CD4-positive, alpha-beta memory T cell (primary cell): Measurements from ENCODE around the gene RFT1. TPM values are rescaled to one million over a fixed set of nuclear protein-coding genes. Genes with fewer than 3 reads are reported as not detected.
"Not testable (repeated sequence)": the region's sequence is repeated elsewhere in the genome, so short reads cannot be mapped to it uniquely, and the experiment has no call there.

ENCODE experiments used
- CTCF ChIA-PET: fragments of 350-600 bp; sonication (Branson Sonifier 250); formaldehyde crosslinking; loops from one replicate; lab custom pipeline; 2021; ENCODE audit warnings: inconsistent platforms; ENCODE audit not compliant: partially characterized antibody; lab: Charles Lee
- POLR2A ChIA-PET: fragments of 350-600 bp; sonication (Branson Sonifier 250); formaldehyde crosslinking; loops from one replicate; lab custom pipeline; 2021; ENCODE audit not compliant: partially characterized antibody; lab: Charles Lee
- DNase-seq, 5 donors: peaks; one replicate each; pipeline versions ENCODE4 v3.0.0 to v3.0.0-alpha.2; 2020 to 2022; ENCODE audit warnings: mixed read lengths in 1 of 5
- H3K27ac ChIP-seq: one replicate; pipeline ENCODE4 v1.7.0; 2013; ENCODE audit warnings: low read depth, low read length
- H3K27me3 ChIP-seq: 2 replicates; pipeline ENCODE4 v1.7.0; 2013; ENCODE audit warnings: mild to moderate bottlenecking, low read length, moderate library complexity; ENCODE audit not compliant: insufficient read depth
- H3K36me3 ChIP-seq: 2 replicates; pipeline ENCODE4 v1.7.0; 2013; ENCODE audit warnings: mild to moderate bottlenecking, low read length, moderate library complexity; ENCODE audit not compliant: insufficient read depth
- H3K4me1 ChIP-seq: 2 replicates; pipeline ENCODE4 v1.7.0; 2013; ENCODE audit warnings: mild to moderate bottlenecking, low read length, moderate library complexity; ENCODE audit not compliant: insufficient read depth
- H3K4me3 ChIP-seq, 2 donors: one replicate each; pipeline ENCODE4 v1.7.0; 2013; ENCODE audit warnings: low read length in 2 of 2, mild to moderate bottlenecking in 1 of 2
- H3K9me3 ChIP-seq, 2 donors: one replicate each; pipeline ENCODE4 v1.7.0; 2013; ENCODE audit warnings: low read length in 2 of 2, control low read depth in 1 of 2; ENCODE audit not compliant: control insufficient read depth in 1 of 2
- H3K27ac Mint-ChIP-seq, 7 donors: one replicate each; pipeline ENCODE4 v1.8.0; 2020 to 2021; ENCODE audit warnings: mixed read lengths in 7 of 7, mild to moderate bottlenecking in 6 of 7, inconsistent platforms in 3 of 7, moderate library complexity in 3 of 7
- H3K27me3 Mint-ChIP-seq, 2 donors: one replicate each; pipeline ENCODE4 v1.8.0; 2020 to 2021; ENCODE audit warnings: mixed read lengths in 2 of 2
- H3K36me3 Mint-ChIP-seq, 2 donors: one replicate each; pipeline ENCODE4 v1.8.0; 2020 to 2021; ENCODE audit warnings: mixed read lengths in 2 of 2, inconsistent platforms in 1 of 2, mild to moderate bottlenecking in 1 of 2
- H3K4me1 Mint-ChIP-seq, 4 donors: one replicate each; pipeline ENCODE4 v1.8.0; 2020 to 2021; ENCODE audit warnings: mixed read lengths in 4 of 4, mild to moderate bottlenecking in 1 of 4
- H3K4me3 Mint-ChIP-seq, 8 donors: one replicate each; pipeline ENCODE4 v1.8.0; 2020 to 2021; ENCODE audit warnings: mixed read lengths in 8 of 8, mild to moderate bottlenecking in 7 of 8, moderate library complexity in 6 of 8, inconsistent platforms in 3 of 8
- H3K9me3 Mint-ChIP-seq, 8 donors: one replicate each; pipeline ENCODE4 v1.8.0; 2020 to 2021; ENCODE audit warnings: mixed read lengths in 8 of 8, mild to moderate bottlenecking in 5 of 8, inconsistent platforms in 3 of 8, moderate library complexity in 1 of 8
- intact Hi-C: fragments of 100-400 bp; cut with micrococcal nuclease; formaldehyde crosslinking; loops from one replicate; pipeline ENCODE4 v1.15.1; 2023
- polyA plus RNA-seq, 2 donors: library from polyadenylated mRNA; unstranded; fragments of 300-500 nt; fragmentation: Illumina TruSeq; gene quantifications; one replicate each; pipeline ENCODE4 v1.2.3, GENCODE V29; 2021
- total RNA-seq, 2 experiments: library from RNA; stranded (reverse); gene quantifications; one replicate each; pipeline ENCODE4 v1.2.3, GENCODE V29; 2021

The RFT1 gene
- total and polyA plus RNA-seq, 4 experiments from 2014 or later = 21.2 to 28.4 (median 24.6) TPM

GRCh38 chr3:53054233-53054632, 76.0 kb downstream of the RFT1 start:
- H3K27me3 ChIP-seq, H3K9me3 Mint-ChIP-seq, H3K4me1 ChIP-seq, H3K4me3 ChIP-seq, H3K36me3 ChIP-seq, H3K36me3 Mint-ChIP-seq, H3K27ac ChIP-seq, H3K27ac Mint-ChIP-seq, H3K9me3 ChIP-seq, intact Hi-C loops, DNase-seq, H3K4me1 Mint-ChIP-seq, H3K27me3 Mint-ChIP-seq, H3K4me3 Mint-ChIP-seq: not testable (repeated sequence)
- ChIA-PET CTCF (interaction anchor here (0.7 kb wide), 1 partner anchor 47 kb away, joined by 3 read pairs; no protein-coding TSS in a partner anchor), POLR2A (interaction anchor here (1.2 kb wide), 1 partner anchor 8 kb away, joined by 4 read pairs; the partner anchor contains the start of gene SFMBT1)

- peaks cover 0 to 1% of the 10 kb centered on the region in 2 donors for H3K27me3 Mint-ChIP-seq
- no peak overlapping the region for H3K4me3 ChIP-seq
- peaks cover 0 to 2% of the 10 kb centered on the region in 2 donors for H3K36me3 Mint-ChIP-seq
- no peaks in the 10 kb centered on the region for H3K27me3 ChIP-seq
- H3K36me3 ChIP-seq = no peaks in the 10 kb centered on the region
- ChIA-PET CTCF (no interaction called here), POLR2A (no interaction called here)
- H3K4me3 Mint-ChIP-seq = no peak overlapping the region
- H3K9me3 Mint-ChIP-seq = no peaks in the 10 kb centered on the region
- no peaks in the 10 kb centered on the region for H3K9me3 ChIP-seq
- no peak overlapping the region for H3K27ac ChIP-seq
- intact Hi-C loops = no loop called here
- H3K27ac Mint-ChIP-seq = peak overlapping the region in 1 of 7 donors; percentile 24
- peaks cover 7% of the 10 kb centered on the region for H3K4me1 ChIP-seq
- DNase-seq = no peak
- H3K4me1 Mint-ChIP-seq = peaks cover 6 to 11% (median 8%) of the 10 kb centered on the region in 4 donors
These were observed 78.3 kb downstream of the RFT1 start for GRCh38 chr3:53051929-53052328.

DNA sequence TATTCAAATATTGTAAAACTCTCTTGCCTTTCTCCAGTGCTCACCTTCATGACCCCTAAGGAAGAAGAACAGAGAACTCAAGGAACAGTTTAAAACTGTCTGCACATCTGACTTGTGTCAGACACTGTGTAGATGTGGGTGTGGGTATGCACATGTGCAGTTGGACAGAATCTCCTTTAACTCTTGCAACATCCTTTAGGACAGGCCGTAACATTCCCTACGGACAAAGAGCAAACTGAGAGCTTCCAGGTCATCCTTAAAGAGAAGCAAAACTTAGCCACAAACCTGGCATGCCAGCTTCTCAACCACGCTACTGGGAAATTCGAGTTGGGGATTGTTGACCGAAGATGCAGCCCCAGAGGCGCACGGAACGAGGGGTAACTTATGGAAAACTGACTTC, 80.2 kb downstream of the RFT1 start:
- H3K27ac ChIP-seq = no peak overlapping the region
- POLR2A ChIA-PET = no interaction called here
- Mint-ChIP-seq H3K36me3 (peaks cover 0 to 5% of the 10 kb centered on the region in 2 donors), H3K4me3 (no peak overlapping the region), H3K9me3 (no peaks in the 10 kb centered on the region), H3K4me1 (peaks cover 8 to 15% (median 11%) of the 10 kb centered on the region in 4 donors), H3K27me3 (peaks cover 0 to 1% of the 10 kb centered on the region in 2 donors), H3K27ac (peak overlapping the region in 1 of 7 donors; percentile 52)
- intact Hi-C loops = no loop called here
- no peak for DNase-seq
- no peaks in the 10 kb centered on the region for H3K9me3 ChIP-seq
- no peak overlapping the region for H3K4me3 ChIP-seq
- no peaks in the 10 kb centered on the region for H3K36me3 ChIP-seq
- no peaks in the 10 kb centered on the region for H3K27me3 ChIP-seq
- CTCF ChIA-PET = interaction anchor here (1.3 kb wide), 1 partner anchor 27 kb away, joined by 4 read pairs; no protein-coding TSS in a partner anchor
- H3K4me1 ChIP-seq = peaks cover 10% of the 10 kb centered on the region

DNA sequence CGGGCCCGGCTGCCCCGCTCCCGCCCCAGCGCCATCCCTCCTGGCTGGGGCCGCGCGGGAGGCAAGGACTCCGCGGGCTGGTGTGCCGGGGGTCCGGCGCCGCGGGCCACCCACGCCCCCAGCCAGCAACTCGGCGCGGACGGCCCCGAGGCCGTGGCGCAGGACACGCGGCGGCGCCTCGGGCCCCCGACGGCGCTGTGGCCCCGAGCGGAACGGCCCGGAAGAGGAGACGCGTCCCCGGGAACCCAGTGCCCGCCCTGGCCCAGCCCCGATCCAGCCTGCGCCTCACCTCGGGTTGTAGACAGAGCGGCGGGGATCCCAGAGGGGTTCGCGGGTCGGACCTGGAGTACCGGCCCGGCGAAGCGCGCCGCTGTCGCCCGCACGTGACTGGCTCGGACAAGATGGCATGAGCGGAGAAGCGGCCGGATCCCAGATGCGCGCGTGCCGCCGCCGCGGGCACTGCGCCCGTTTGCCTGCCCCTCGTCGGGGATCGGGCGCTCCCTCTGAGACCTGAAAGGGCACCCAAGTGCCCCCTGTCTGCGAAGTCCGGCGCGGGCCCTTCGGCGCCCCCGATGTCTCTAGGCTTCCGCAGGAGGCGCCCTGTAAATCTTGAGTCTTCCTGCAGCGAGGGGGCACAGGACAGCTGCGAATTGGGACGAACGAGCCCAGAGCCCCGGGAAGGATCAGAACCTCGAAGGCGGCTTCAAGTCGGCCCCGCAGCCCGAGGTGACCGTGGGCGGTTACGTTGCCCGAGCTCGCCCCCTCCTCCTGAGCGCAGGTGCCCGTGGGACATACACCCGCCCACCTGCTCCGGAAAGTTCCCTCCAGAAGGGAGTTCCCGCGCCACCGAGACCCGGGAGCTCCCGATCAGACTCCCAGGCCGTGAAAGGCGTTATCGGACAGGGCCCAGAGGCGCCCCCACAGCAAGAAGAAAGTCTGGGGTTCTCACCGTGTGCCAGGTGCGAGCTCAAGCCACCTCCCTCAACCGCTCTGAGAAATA, 83.8 kb downstream of the RFT1 start:
- Mint-ChIP-seq H3K27ac (peak overlapping the region; percentile 79 to 98 (median 91)), H3K4me3 (peak overlapping the region; percentile 85 to 98 (median 95)), H3K36me3 (peaks cover 0 to 13% of the 10 kb centered on the region in 2 donors), H3K27me3 (peaks cover 0 to 1% of the 10 kb centered on the region in 2 donors), H3K4me1 (peaks cover 27 to 45% (median 35%) of the 10 kb centered on the region in 4 donors), H3K9me3 (peaks cover 0 to 4% (median 0%) of the 10 kb centered on the region in 8 donors)
- no peaks in the 10 kb centered on the region for H3K9me3 ChIP-seq
- ChIA-PET POLR2A (interaction anchor here (0.6 to 6.7 kb wide), 29 partner anchors 8 to 511 kb away, joined by 3 to 143 read pairs (median 5); partner anchors contain the start of genes STIMATE and UQCC5), CTCF (interaction anchor here (0.7 to 2.0 kb wide), 18 partner anchors 9 to 159 kb away, joined by 3 to 11 read pairs (median 4); no protein-coding TSS in a partner anchor)
- no peaks in the 10 kb centered on the region for H3K27me3 ChIP-seq
- intact Hi-C loops = loop anchor here (1.0 to 2.0 kb wide), 3 partner anchors 26 to 362 kb away; partner anchors contain the start of gene PBRM1
- peak overlapping the region in 1 of 2 donors; percentile 72 for H3K4me3 ChIP-seq
- no peaks in the 10 kb centered on the region for H3K36me3 ChIP-seq
- peak overlapping the region; percentile 72 for H3K27ac ChIP-seq
- DNase-seq = peak; percentile 67 to 73 (median 69)
- H3K4me1 ChIP-seq = peaks cover 39% of the 10 kb centered on the region

- peaks cover 0 to 1% of the 10 kb centered on the region in 2 donors for H3K27me3 Mint-ChIP-seq
- peaks cover 27 to 53% (median 38%) of the 10 kb centered on the region in 4 donors for H3K4me1 Mint-ChIP-seq
These were observed 84.6 kb downstream of the RFT1 start, which contains the start of gene SFMBT1 for GRCh38 chr3:53045518-53046170. TSS of gene SFMBT1 (minus strand) at chr3:53046073. CDS start at chr3:52969128, 76,945 bp downstream.

GRCh38 chr3:53044711-53045517, 85.3 kb downstream of the RFT1 start:
- Histone ChIP-seq H3K4me3 (peak overlapping the region; percentile 31 to 94), H3K9me3 (no peaks in the 10 kb centered on the region), H3K36me3 (no peaks in the 10 kb centered on the region), H3K27me3 (no peaks in the 10 kb centered on the region), H3K4me1 (peaks cover 53% of the 10 kb centered on the region), H3K27ac (peak overlapping the region; percentile 75)
- peak overlapping the region; percentile 97 to 99 (median 98) for H3K4me3 Mint-ChIP-seq
- peak overlapping the region; percentile 98 to 100 (median 99) for H3K27ac Mint-ChIP-seq
- H3K27me3 Mint-ChIP-seq = peaks cover 0 to 1% of the 10 kb centered on the region in 2 donors
- POLR2A ChIA-PET = interaction anchor here (0.6 to 6.7 kb wide), 26 partner anchors 10 to 339 kb away, joined by 3 to 143 read pairs (median 6); partner anchors contain the start of genes GLT8D1, NEK4, SPCS1 and STIMATE
- H3K36me3 Mint-ChIP-seq = peaks cover 0 to 15% of the 10 kb centered on the region in 2 donors
- DNase-seq = peak; percentile 68 to 78 (median 72)
- peaks cover 33 to 60% (median 45%) of the 10 kb centered on the region in 4 donors for H3K4me1 Mint-ChIP-seq
- peaks cover 0 to 4% (median 0%) of the 10 kb centered on the region in 8 donors for H3K9me3 Mint-ChIP-seq
- intact Hi-C loops = loop anchor here (1.0 to 2.0 kb wide), 4 partner anchors 9 to 148 kb away; partner anchors contain the start of gene STIMATE
- CTCF ChIA-PET = interaction anchor here (0.7 to 4.0 kb wide), 9 partner anchors 9 to 110 kb away, joined by 3 to 18 read pairs (median 10); no protein-coding TSS in a partner anchor

More at GRCh38 chr3:53045518-53046170, 84.6 kb downstream of the RFT1 start, which contains the start of gene SFMBT1:
- peak within 1 kb of the TSS; percentile 97 to 99 (median 98) for H3K4me3 Mint-ChIP-seq
- CTCF ChIA-PET = interaction anchor here (0.7 to 2.0 kb wide), 9 partner anchors 9 to 111 kb away, joined by 3 to 11 read pairs (median 4); no protein-coding TSS in a partner anchor
- H3K27ac ChIP-seq = peak within 1 kb of the TSS; percentile 75
- POLR2A ChIA-PET = interaction anchor here (0.6 to 6.7 kb wide), 30 partner anchors 9 to 510 kb away, joined by 3 to 143 read pairs (median 4); partner anchors contain the start of genes STIMATE and UQCC5
- peaks cover 0 to 4% (median 0%) of the 10 kb centered on the region in 8 donors for H3K9me3 Mint-ChIP-seq
- H3K4me3 ChIP-seq = peak within 1 kb of the TSS; percentile 42 to 94
- H3K36me3 ChIP-seq = no peaks in the 10 kb centered on the region
- H3K27me3 ChIP-seq = no peaks in the 10 kb centered on the region
- no peaks in the 10 kb centered on the region for H3K9me3 ChIP-seq
- peaks cover 46% of the 10 kb centered on the region for H3K4me1 ChIP-seq
- peak within 1 kb of the TSS; percentile 98 to 100 (median 99) for H3K27ac Mint-ChIP-seq
- DNase-seq = peak; percentile 71 to 80 (median 73)
- H3K36me3 Mint-ChIP-seq = peaks cover 0 to 13% of the 10 kb centered on the region in 2 donors
- intact Hi-C loops = loop anchor here (1.0 to 2.0 kb wide), 5 partner anchors 15 to 361 kb away; partner anchors contain the start of genes PBRM1 and STIMATE
